COLO668 (cell line): ENCODE measurements around the gene LCT.
A peak's percentile ranks its signal among the peaks of the same experiment; 100 is the strongest.

Experiments used
- DNase-seq: peaks from one replicate; lab custom pipeline; 2025; ENCODE audit not compliant: unreplicated experiment; lab: John Stamatoyannopoulos, UW

Gene LCT

GRCh38 chr2:135744760-135745314 is 92.1 kb downstream of the LCT start:
- peak; percentile 10 for DNase-seq

GRCh38 chr2:135743860-135744259 is 93.1 kb downstream of the LCT start:
- no peak for DNase-seq

DNA sequence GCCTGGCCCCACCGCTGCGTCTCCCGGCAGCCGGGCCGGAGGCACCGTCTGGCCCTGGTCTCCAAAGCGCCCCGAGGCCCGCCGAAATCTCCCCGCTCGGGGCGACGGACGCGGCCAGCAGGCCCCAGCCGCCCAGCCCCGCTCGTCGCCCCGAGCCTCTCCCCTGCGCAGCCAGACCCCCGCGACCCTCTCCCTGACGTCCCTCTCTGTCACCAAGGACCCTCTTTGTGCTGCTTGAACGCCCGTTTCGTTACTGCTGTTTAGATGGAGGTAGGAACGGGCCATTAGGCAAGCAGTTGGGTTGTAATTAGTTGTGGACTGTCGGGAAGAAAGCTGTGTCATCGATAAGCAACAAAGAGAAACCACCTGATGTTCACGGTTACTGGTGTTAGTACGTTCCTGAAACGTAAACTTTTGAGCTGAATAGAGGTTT is 94.6 kb downstream of the LCT start:
- peak; percentile 62 for DNase-seq

DNA sequence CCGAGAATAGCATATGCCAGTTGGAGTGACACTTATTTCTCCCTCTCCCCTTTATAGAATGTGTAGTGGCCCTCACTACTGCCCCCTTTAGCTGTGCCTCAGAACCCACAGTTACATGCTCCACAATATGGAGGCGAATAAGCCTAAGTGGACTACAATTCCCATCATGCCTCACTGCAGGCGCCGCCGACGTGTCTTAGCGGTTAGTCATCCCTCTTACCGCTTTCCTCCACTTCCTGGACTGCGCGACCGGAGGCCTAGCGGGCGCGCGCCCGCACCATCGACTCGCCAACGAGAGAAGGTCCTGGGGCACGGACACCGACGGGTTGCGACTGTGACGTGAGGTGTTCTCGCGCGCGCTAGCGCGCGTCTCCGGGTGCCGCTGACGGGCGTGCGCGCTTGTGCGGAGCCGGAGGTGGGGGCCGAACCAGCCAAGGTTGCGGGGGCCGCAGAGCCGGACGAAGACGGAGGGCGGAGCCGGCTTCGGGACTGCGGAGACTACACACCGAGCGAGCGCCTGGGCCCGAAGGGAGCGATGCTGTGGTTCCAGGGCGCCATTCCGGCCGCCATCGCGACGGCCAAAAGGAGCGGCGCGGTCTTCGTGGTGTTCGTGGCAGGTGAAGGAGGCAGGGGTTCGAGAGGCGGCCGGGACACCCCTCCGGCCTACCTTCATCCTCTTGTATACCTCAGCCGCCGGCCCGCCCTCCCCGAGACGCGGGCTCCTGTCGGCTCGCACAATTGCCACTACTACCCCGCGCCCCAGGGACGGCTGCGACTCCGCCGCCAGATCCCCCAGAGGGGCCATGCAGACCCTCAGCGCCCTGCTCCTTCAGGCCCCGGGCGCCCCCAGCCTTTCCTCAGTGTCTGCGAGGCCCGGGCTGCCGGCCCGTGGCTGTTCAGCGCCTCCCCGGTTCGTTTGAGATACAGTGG is 95.3 kb downstream of the LCT start, which contains the start of gene UBXN4:
Gene UBXN4 (plus strand): TSS at position 461 of the 930 bp plus-strand sequence. CDS start 75 bp downstream, at position 536.
- DNase-seq: peak; percentile 98

GRCh38 chr2:135741043-135741394 is 96.0 kb downstream of the LCT start:
- no peak for DNase-seq

DNA sequence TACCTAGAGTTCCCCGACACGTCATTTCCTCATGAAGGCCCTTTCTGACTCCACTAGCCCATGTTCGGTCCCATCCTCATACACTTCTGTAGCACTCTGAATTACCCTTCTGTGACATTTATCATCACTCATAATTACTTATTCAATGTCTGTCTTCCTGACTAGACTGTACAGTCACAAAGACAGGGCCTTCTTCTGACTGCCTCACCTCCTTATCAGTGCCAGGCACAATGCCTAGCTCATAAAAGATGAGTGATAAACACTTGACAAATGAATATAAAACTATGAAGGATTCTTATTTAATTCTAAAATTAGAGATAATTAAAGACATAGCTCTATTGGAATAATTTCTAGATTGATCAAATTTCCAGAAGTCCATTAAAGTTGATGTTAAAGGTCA is 96.8 kb downstream of the LCT start:
- no peak for DNase-seq
